Measurements from ENCODE around the gene RGPD5. TPM values are rescaled to one million over a fixed set of nuclear protein-coding genes. Genes with fewer than 3 reads are reported as not detected.
"Not testable (repeated sequence)": the region's sequence is repeated elsewhere in the genome, so short reads cannot be mapped to it uniquely, and the experiment has no call there.

RGPD5 gene
- total RNA-seq (10 to 100 TPM in 8 of 9 donors, 1 to 10 TPM in 1; 8.4 to 35.4 (median 16.2) TPM), polyA plus RNA-seq (1 to 10 TPM; 3.9 to 9.4 TPM)
- long read RNA-seq, donor 1, full-length matches to known transcripts = 2 of 2 reads
- long read RNA-seq, donor 1, partial matches to known transcripts = 0 of 2 reads
- long read RNA-seq, donor 1, other reads (novel, unspliced or antisense) = 0 of 2 reads
- long read RNA-seq, donor 2, full-length matches to known transcripts = 1 of 2 reads
- long read RNA-seq, donor 2, partial matches to known transcripts = 0 of 2 reads
- long read RNA-seq, donor 2, other reads (novel, unspliced or antisense) = 1 of 2 reads
- long read RNA-seq, donor 3, full-length matches to known transcripts = 1 of 3 reads
- long read RNA-seq, donor 3, partial matches to known transcripts = 1 of 3 reads
- long read RNA-seq, donor 3, other reads (novel, unspliced or antisense) = 1 of 3 reads

- WGBS, 4 donors = 0 to 1% methylated on average over 20 to 21 of the region's 77 CpGs; no CpG with 5 or more reads in 2 of the 4 donors
- H3K36me3 ChIP-seq; H3K9me3 ChIP-seq; H3K27ac ChIP-seq; H3K27me3 ChIP-seq; DNase-seq; H3K4me3 ChIP-seq; H3K4me1 ChIP-seq; intact Hi-C loops (cut with DNase I): not testable (repeated sequence)
- ATAC-seq = peak; percentile 99 to 100 (median 99)
These were observed at the start of gene RGPD5 for GRCh38 chr2:109794074-109794737. Gene RGPD5, plus strand, starts transcription at chr2:109794305. Its CDS starts 161 bp downstream, at chr2:109794466.

- H3K36me3 ChIP-seq; intact Hi-C loops (cut with DNase I); DNase-seq; H3K9me3 ChIP-seq; ATAC-seq; H3K4me1 ChIP-seq; H3K4me3 ChIP-seq; H3K27me3 ChIP-seq; H3K27ac ChIP-seq: not testable (repeated sequence)
- WGBS, 4 donors = no CpG with 5 or more reads among the region's 6 CpGs
These were observed 42.5 kb upstream of the RGPD5 start for GRCh38 chr2:109751572-109751971.

GRCh38 chr2:109757163-109757824 lies 36.8 kb upstream of the RGPD5 start:
- intact Hi-C loops (cut with DNase I); H3K4me3 ChIP-seq; H3K9me3 ChIP-seq; H3K27me3 ChIP-seq; DNase-seq; ATAC-seq; H3K4me1 ChIP-seq; H3K27ac ChIP-seq; H3K36me3 ChIP-seq: not testable (repeated sequence)
- WGBS, 4 donors = no CpG with 5 or more reads among the region's 3 CpGs

GRCh38 chr2:109760265-109761042 lies 33.7 kb upstream of the RGPD5 start:
- H3K4me1 ChIP-seq; H3K27ac ChIP-seq; H3K36me3 ChIP-seq; H3K27me3 ChIP-seq; H3K9me3 ChIP-seq; intact Hi-C loops (cut with DNase I): not testable (repeated sequence)
- DNase-seq (peak in 1 of 5 donors; percentile 5), ATAC-seq (peak in 2 of 4 donors; percentile 56 to 78)
- WGBS, 4 donors = 0% methylated on average over 1 to 78 of the region's 106 CpGs
- H3K4me3 ChIP-seq = peak overlapping the region in 1 of 12 donors; percentile 32

- WGBS, 4 donors = 0 to 2% methylated on average over 1 to 6 of the region's 23 CpGs; no CpG with 5 or more reads in 2 of the 4 donors
These were observed 33.1 kb upstream of the RGPD5 start for GRCh38 chr2:109761043-109761454.

GRCh38 chr2:109761976-109762375 lies 32.1 kb upstream of the RGPD5 start:
- H3K4me1 ChIP-seq; intact Hi-C loops (cut with DNase I); H3K36me3 ChIP-seq; ATAC-seq; H3K4me3 ChIP-seq; DNase-seq; H3K27me3 ChIP-seq; H3K27ac ChIP-seq; H3K9me3 ChIP-seq: not testable (repeated sequence)
- WGBS, 4 donors = 97 to 100% methylated on average over 1 of the region's 5 CpGs; no CpG with 5 or more reads in 2 of the 4 donors

More at GRCh38 chr2:109761043-109761454, 33.1 kb upstream of the RGPD5 start:
- ATAC-seq (peak in 3 of 4 donors; percentile 31 to 36 (median 34)), DNase-seq (peak in 1 of 5 donors; percentile 1)
- H3K9me3 ChIP-seq; H3K27me3 ChIP-seq; H3K27ac ChIP-seq; intact Hi-C loops (cut with DNase I); H3K4me1 ChIP-seq; H3K36me3 ChIP-seq: not testable (repeated sequence)
- peak overlapping the region in 1 of 12 donors; percentile 32 for H3K4me3 ChIP-seq

GRCh38 chr2:109766074-109766473 lies 28.0 kb upstream of the RGPD5 start:
- intact Hi-C loops (cut with DNase I); H3K4me3 ChIP-seq; H3K4me1 ChIP-seq; H3K9me3 ChIP-seq; H3K36me3 ChIP-seq; H3K27me3 ChIP-seq; H3K27ac ChIP-seq: not testable (repeated sequence)
- ATAC-seq (peak in 1 of 4 donors; percentile 36), DNase-seq (peak in 1 of 5 donors; percentile 0)
- WGBS, 4 donors = 85 to 91% (median 88%) methylated on average over 6 to 8 of the region's 11 CpGs; no CpG with 5 or more reads in 1 of the 4 donors

- H3K4me3 ChIP-seq; H3K4me1 ChIP-seq; H3K27me3 ChIP-seq; H3K27ac ChIP-seq; DNase-seq; H3K9me3 ChIP-seq; intact Hi-C loops (cut with DNase I); ATAC-seq; H3K36me3 ChIP-seq: not testable (repeated sequence)
- 90 to 100% (median 91%) methylated on average over 1 to 6 of the region's 8 CpGs; no CpG with 5 or more reads in 1 of the 4 donors for WGBS, 4 donors
These were observed 27.1 kb upstream of the RGPD5 start for GRCh38 chr2:109766886-109767578.

- H3K36me3 ChIP-seq; H3K4me3 ChIP-seq; ATAC-seq; H3K4me1 ChIP-seq; H3K9me3 ChIP-seq; DNase-seq; H3K27me3 ChIP-seq; H3K27ac ChIP-seq; intact Hi-C loops (cut with DNase I): not testable (repeated sequence)
- 96% methylated on average over 6 of the region's 10 CpGs; no CpG with 5 or more reads in 3 of the 4 donors for WGBS, 4 donors
These were observed 25.2 kb upstream of the RGPD5 start for GRCh38 chr2:109768934-109769333.
